CD4-positive, alpha-beta T cell treated with Interleukin-6 at 100 ng/mL for 8 hours (primary cell): Measurements from ENCODE around the gene DYNC1I2.

Experiments used
- DNase-seq: peaks from one replicate; pipeline ENCODE4 v3.0.0-alpha.2; 2020; ENCODE audit warnings: mixed read lengths, low spot score

DYNC1I2 gene

GRCh38 chr2:171778515-171778914 lies 91.2 kb downstream of the DYNC1I2 start:
- no peak for DNase-seq

- DNase-seq, result no peak
Measured at GRCh38 chr2:171785450-171785849, 98.2 kb downstream of the DYNC1I2 start.

GRCh38 chr2:171787333-171788072 lies 100.2 kb downstream of the DYNC1I2 start:
- no peak for DNase-seq

GRCh38 chr2:171788316-171788993 lies 101.2 kb downstream of the DYNC1I2 start:
- DNase-seq, result no peak

- no peak for DNase-seq
Measured at GRCh38 chr2:171789956-171790355, 102.7 kb downstream of the DYNC1I2 start.

GRCh38 chr2:171791361-171791760 lies 104.1 kb downstream of the DYNC1I2 start:
- DNase-seq, result no peak

GRCh38 chr2:171792157-171792556 lies 104.9 kb downstream of the DYNC1I2 start:
- DNase-seq, result no peak

GRCh38 chr2:171792886-171793580 lies 105.8 kb downstream of the DYNC1I2 start:
- DNase-seq, result no peak

- no peak for DNase-seq
Measured at GRCh38 chr2:171793691-171794678, 106.7 kb downstream of the DYNC1I2 start.

GRCh38 chr2:171794918-171795317 lies 107.6 kb downstream of the DYNC1I2 start:
- no peak for DNase-seq
